HG03097 (cell line): ENCODE data around the gene KSR2.

Source experiments
- ATAC-seq: cut with Tn5 transposase; IDR thresholded peaks from one replicate; pipeline ENCODE4 v1.9.1; 2021; ENCODE audit not compliant: unreplicated experiment, low FRiP score

The KSR2 gene

GRCh38 chr12:117514016-117514415 is 454.8 kb downstream of the KSR2 start:
- no peak for ATAC-seq

GRCh38 chr12:117513353-117513752 is 455.4 kb downstream of the KSR2 start:
- no peak for ATAC-seq

- no peak for ATAC-seq
Observed at GRCh38 chr12:117508468-117508867, 460.3 kb downstream of the KSR2 start.

GRCh38 chr12:117507548-117507947 is 461.2 kb downstream of the KSR2 start:
- no peak for ATAC-seq

- no peak for ATAC-seq
Observed at GRCh38 chr12:117506333-117506732, 462.5 kb downstream of the KSR2 start.

- ATAC-seq, result no peak
Observed at GRCh38 chr12:117502633-117503032, 466.2 kb downstream of the KSR2 start.

- no peak for ATAC-seq
Observed at GRCh38 chr12:117502233-117502632, 466.6 kb downstream of the KSR2 start.

- no peak for ATAC-seq
Observed at GRCh38 chr12:117501076-117501869, 467.5 kb downstream of the KSR2 start.

GRCh38 chr12:117499759-117500485 is 468.9 kb downstream of the KSR2 start:
- ATAC-seq, result no peak

- ATAC-seq, result no peak
Observed at GRCh38 chr12:117498880-117499279, 469.9 kb downstream of the KSR2 start.

- ATAC-seq, result no peak
Observed at GRCh38 chr12:117498256-117498655, 470.5 kb downstream of the KSR2 start.

GRCh38 chr12:117497407-117497806 is 471.4 kb downstream of the KSR2 start:
- no peak for ATAC-seq

GRCh38 chr12:117494833-117495655 is 473.7 kb downstream of the KSR2 start:
- no peak for ATAC-seq

GRCh38 chr12:117491711-117492110 is 477.1 kb downstream of the KSR2 start:
- no peak for ATAC-seq

GRCh38 chr12:117490130-117490529 is 478.7 kb downstream of the KSR2 start:
- no peak for ATAC-seq

GRCh38 chr12:117489671-117490070 is 479.1 kb downstream of the KSR2 start:
- ATAC-seq, result no peak

- ATAC-seq, result no peak
Observed at GRCh38 chr12:117486840-117487659, 481.7 kb downstream of the KSR2 start.

GRCh38 chr12:117485984-117486839 is 482.6 kb downstream of the KSR2 start:
- ATAC-seq, result no peak

GRCh38 chr12:117484901-117485300 is 483.9 kb downstream of the KSR2 start:
- ATAC-seq, result no peak
